Mesendoderm (in vitro differentiated cells): ENCODE measurements around the gene GREB1.

ENCODE experiments used
- DNase-seq: peaks from one replicate; pipeline ENCODE4 v3.0.0; 2013
- H2AK5ac ChIP-seq: 2 replicates; pipeline ENCODE4 v1.6.1; 2013; ENCODE audit warnings: low read length, inconsistent platforms
- H2BK120ac ChIP-seq: 2 replicates; pipeline ENCODE4 v1.6.1; 2013; ENCODE audit warnings: low read depth, mild to moderate bottlenecking, low read length, moderate library complexity, mixed read lengths
- H2BK15ac ChIP-seq: replicated peaks from 2 replicates; pipeline ENCODE4 v1.6.1; 2013; ENCODE audit warnings: low read depth, mild to moderate bottlenecking, moderate library complexity
- H2BK5ac ChIP-seq: 2 replicates; pipeline ENCODE4 v1.6.1; 2013; ENCODE audit warnings: low read length, inconsistent platforms
- H3K18ac ChIP-seq: 2 replicates; pipeline ENCODE4 v1.6.1; 2013; ENCODE audit warnings: mild to moderate bottlenecking, low read length, mixed read lengths
- H3K23ac ChIP-seq: one replicate; pipeline ENCODE4 v1.6.1; 2013; ENCODE audit warnings: low read length
- H3K27ac ChIP-seq: 2 replicates; pipeline ENCODE4 v1.5.1; 2013; ENCODE audit warnings: low read depth, mild to moderate bottlenecking, inconsistent platforms, low read length, moderate library complexity
- H3K27me3 ChIP-seq: 2 replicates; pipeline ENCODE4 v1.6.1; 2013; ENCODE audit warnings: low read length, control low read depth, mild to moderate bottlenecking, inconsistent platforms; ENCODE audit not compliant: insufficient read depth, poor library complexity
- H3K36me3 ChIP-seq: 2 replicates; pipeline ENCODE4 v1.6.1; 2013; ENCODE audit warnings: low read length, inconsistent platforms; ENCODE audit not compliant: control insufficient read depth, insufficient read depth
- H3K4ac ChIP-seq: one replicate; pipeline ENCODE4 v1.6.1; 2013; ENCODE audit warnings: low read depth, mild to moderate bottlenecking, low read length, moderate library complexity
- H3K4me1 ChIP-seq: 2 replicates; pipeline ENCODE4 v1.6.1; 2013; ENCODE audit warnings: low read depth, low read length, inconsistent platforms; ENCODE audit not compliant: control insufficient read depth
- H3K4me2 ChIP-seq: 2 replicates; pipeline ENCODE4 v1.6.1; 2013; ENCODE audit warnings: low read length
- H3K4me3 ChIP-seq: 2 replicates; pipeline ENCODE4 v1.5.1; 2013; ENCODE audit warnings: mild to moderate bottlenecking, low read length
- H3K56ac ChIP-seq: one replicate; pipeline ENCODE4 v1.6.1; 2013; ENCODE audit warnings: low read length
- H3K79me1 ChIP-seq: 2 replicates; pipeline ENCODE4 v1.6.1; 2013; ENCODE audit warnings: low read length, inconsistent platforms
- H3K79me2 ChIP-seq: 2 replicates; pipeline ENCODE4 v1.6.1; 2013; ENCODE audit warnings: mild to moderate bottlenecking, low read length; ENCODE audit not compliant: control insufficient read depth, insufficient read depth
- H3K9ac ChIP-seq: 2 replicates; pipeline ENCODE4 v1.6.1; 2013; ENCODE audit warnings: low read length, inconsistent platforms
- H4K5ac ChIP-seq: one replicate; pipeline ENCODE4 v1.6.1; 2013; ENCODE audit warnings: low read length
- H4K8ac ChIP-seq: one replicate; pipeline ENCODE4 v1.6.1; 2013; ENCODE audit warnings: low read depth, mild to moderate bottlenecking, control low read depth, low read length, moderate library complexity
- WGBS: extraction: QIAGEN DNeasy Blood & Tissue Kit; methylation state at CpG from one replicate; pipeline ENCODE4 v1.1.7; 2013; ENCODE audit warnings: low lambda C conversion rate, missing lambda C conversion rate; ENCODE audit not compliant: insufficient coverage; ENCODE audit errors: extremely low coverage; 5-methylcytosine and 5-hydroxymethylcytosine counted together

GREB1 gene

GRCh38 chr2:11499081-11499743 lies 34.6 kb upstream of the GREB1 start:
- Histone ChIP-seq H2BK120ac (no peak overlapping the region), H3K4me3 (no peak overlapping the region), H2AK5ac (no peak overlapping the region), H3K4me2 (no peak overlapping the region), H3K56ac (no peak overlapping the region), H3K27ac (no peak overlapping the region), H2BK15ac (no peak overlapping the region), H3K79me1 (peaks cover 9% of the 10 kb centered on the region), H3K4me1 (peaks cover 11% of the 10 kb centered on the region), H3K27me3 (no peaks in the 10 kb centered on the region), H3K36me3 (no peaks in the 10 kb centered on the region), H4K5ac (no peak overlapping the region), H2BK5ac (no peak overlapping the region), H3K9ac (no peak overlapping the region), H3K4ac (no peak overlapping the region), H3K18ac (no peak overlapping the region), H4K8ac (no peak overlapping the region), H3K79me2 (peaks cover 6% of the 10 kb centered on the region), H3K23ac (no peak overlapping the region)
- DNase-seq, result peak; percentile 30
- no CpG with 5 or more reads among the region's 4 CpGs for WGBS

GRCh38 chr2:11500702-11501303 lies 33.0 kb upstream of the GREB1 start:
- Histone ChIP-seq H3K4me1 (peaks cover 7% of the 10 kb centered on the region), H3K36me3 (no peaks in the 10 kb centered on the region), H3K9ac (no peak overlapping the region), H2BK5ac (no peak overlapping the region), H3K79me2 (peaks cover 2% of the 10 kb centered on the region), H3K18ac (no peak overlapping the region), H4K8ac (no peak overlapping the region), H2BK15ac (no peak overlapping the region), H2BK120ac (no peak overlapping the region), H2AK5ac (no peak overlapping the region), H3K27ac (no peak overlapping the region), H3K4me2 (no peak overlapping the region), H3K79me1 (peaks cover 3% of the 10 kb centered on the region), H3K4ac (no peak overlapping the region), H3K23ac (no peak overlapping the region), H3K56ac (no peak overlapping the region), H3K4me3 (no peak overlapping the region), H3K27me3 (no peaks in the 10 kb centered on the region), H4K5ac (no peak overlapping the region)
- WGBS, result no CpG with 5 or more reads among the region's 5 CpGs
- no peak for DNase-seq

DNA sequence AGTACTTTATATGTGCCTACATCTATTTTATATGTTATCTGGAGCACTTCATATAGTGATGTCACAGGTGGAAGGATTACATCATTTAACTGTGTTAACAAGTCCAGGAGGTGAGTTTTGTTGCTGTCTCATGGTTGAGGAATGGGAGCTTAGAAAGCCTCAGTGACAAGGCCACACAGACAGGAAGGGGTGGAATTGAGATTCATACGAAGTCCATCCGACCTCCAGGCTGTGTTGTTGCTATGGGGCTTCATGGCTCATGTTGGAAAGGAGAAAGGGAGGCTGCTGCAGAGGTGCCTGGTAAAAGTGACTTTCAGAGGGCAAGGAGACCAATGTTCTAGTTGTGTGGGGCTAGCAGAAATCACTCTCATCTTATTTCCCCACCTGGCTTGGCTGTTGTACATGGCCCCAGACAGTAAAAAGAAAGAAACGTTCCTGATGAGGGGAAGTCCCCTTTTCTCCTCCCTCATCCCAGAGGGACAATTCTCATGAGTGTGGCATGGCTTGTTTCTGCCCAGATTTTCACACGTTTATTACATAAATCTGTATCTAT lies 31.0 kb upstream of the GREB1 start:
- Histone ChIP-seq H3K4ac (no peak overlapping the region), H3K27ac (no peak overlapping the region), H2BK5ac (no peak overlapping the region), H3K18ac (no peak overlapping the region), H3K36me3 (no peaks in the 10 kb centered on the region), H3K4me1 (peaks cover 3% of the 10 kb centered on the region), H2BK15ac (no peak overlapping the region), H3K4me3 (no peak overlapping the region), H3K56ac (no peak overlapping the region), H2BK120ac (no peak overlapping the region), H4K5ac (no peak overlapping the region), H3K79me1 (peaks cover 3% of the 10 kb centered on the region), H3K9ac (no peak overlapping the region), H3K4me2 (no peak overlapping the region), H3K27me3 (no peaks in the 10 kb centered on the region), H3K79me2 (peaks cover 2% of the 10 kb centered on the region), H3K23ac (no peak overlapping the region), H2AK5ac (no peak overlapping the region), H4K8ac (no peak overlapping the region)
- no CpG with 5 or more reads among the region's 4 CpGs for WGBS
- DNase-seq, result no peak

DNA sequence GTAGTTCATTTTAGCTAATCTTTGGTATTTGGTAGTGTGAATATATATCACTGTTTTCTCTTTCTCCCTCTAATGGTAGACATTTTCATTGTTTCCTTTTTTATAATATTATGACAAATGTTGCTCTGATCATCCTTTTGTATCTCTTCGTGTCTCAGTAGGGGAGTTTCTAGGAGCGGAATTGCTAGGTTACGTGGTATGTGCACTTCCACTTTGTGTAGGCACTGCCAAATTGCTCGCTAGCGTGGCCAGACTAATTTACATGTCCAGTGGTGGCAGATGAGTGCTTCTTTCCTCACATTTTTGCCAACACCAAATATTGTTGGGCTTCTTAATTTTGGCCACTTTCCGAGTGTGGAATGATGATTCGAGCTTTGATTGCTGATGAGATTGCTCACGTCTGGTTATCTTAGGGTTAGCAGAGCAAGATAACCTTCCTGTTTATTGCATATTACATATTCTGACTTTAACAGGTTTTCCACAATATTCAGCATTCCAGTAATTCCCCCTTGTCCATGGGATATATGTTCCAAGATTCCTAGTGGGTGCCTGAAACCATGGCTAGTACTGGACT lies 30.4 kb upstream of the GREB1 start:
- H4K8ac ChIP-seq, result no peak overlapping the region
- no peak overlapping the region for H3K27ac ChIP-seq
- H3K4ac ChIP-seq, result no peak overlapping the region
- H2BK120ac ChIP-seq, result no peak overlapping the region
- no peak for DNase-seq
- no peak overlapping the region for H3K56ac ChIP-seq
- no peak overlapping the region for H2BK15ac ChIP-seq
- no peak overlapping the region for H2AK5ac ChIP-seq
- H3K79me1 ChIP-seq, result peaks cover 3% of the 10 kb centered on the region
- no peak overlapping the region for H3K4me3 ChIP-seq
- no peak overlapping the region for H3K18ac ChIP-seq
- peaks cover 3% of the 10 kb centered on the region for H3K4me1 ChIP-seq
- no peak overlapping the region for H4K5ac ChIP-seq
- H3K79me2 ChIP-seq, result peaks cover 2% of the 10 kb centered on the region
- WGBS, result no CpG with 5 or more reads among the region's 8 CpGs
- H2BK5ac ChIP-seq, result no peak overlapping the region
- no peaks in the 10 kb centered on the region for H3K27me3 ChIP-seq
- H3K23ac ChIP-seq, result no peak overlapping the region
- no peak overlapping the region for H3K9ac ChIP-seq
- no peak overlapping the region for H3K4me2 ChIP-seq
- no peaks in the 10 kb centered on the region for H3K36me3 ChIP-seq

DNA sequence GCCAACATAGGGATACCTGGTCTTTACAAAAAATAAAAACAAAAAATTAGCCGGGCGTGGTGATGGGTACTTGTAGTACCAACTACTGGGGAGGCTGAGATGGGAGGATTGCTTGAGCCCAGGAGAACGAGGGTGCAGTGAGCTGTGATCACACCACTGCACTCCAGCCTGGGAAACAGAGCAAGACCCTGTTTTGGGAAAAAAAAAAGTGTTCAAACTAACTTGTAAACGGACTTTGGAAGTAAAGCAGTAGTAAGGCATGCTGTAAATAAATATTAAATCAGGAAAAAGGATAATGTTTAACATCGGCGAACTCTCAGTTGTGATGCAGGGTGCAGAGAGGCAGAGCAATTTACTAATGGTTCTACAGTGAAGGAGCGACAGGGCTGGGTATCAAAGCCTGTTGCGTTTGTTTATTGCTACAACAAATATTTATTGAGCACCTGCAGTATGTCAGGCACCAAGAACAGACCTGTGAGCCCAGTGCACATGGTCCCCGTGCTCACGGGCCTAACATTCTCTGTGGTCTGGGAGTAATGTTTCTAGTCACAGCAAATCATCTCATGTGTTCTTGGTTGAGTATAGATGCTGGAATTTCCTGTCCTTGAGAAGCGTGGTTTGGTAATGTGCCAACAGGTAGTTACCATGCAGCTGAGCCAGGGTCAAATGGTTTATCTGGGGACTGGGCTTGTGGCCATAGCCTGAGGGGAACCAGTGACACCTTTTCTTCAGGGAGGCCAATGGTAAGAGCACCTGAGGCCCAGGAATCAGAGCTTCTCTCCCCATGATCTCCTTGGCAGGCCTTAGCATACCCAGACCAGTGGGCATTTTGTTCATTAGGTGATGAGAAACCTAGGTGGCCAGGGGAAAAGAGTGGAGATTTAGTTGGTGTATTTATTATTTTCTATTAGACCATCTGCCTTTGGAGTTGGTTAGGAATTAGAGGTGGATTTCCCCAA lies 27.9 kb upstream of the GREB1 start:
- Histone ChIP-seq H3K36me3 (no peaks in the 10 kb centered on the region), H3K23ac (no peak overlapping the region), H3K27ac (no peak overlapping the region), H3K4me3 (no peak overlapping the region), H3K79me1 (peaks cover 3% of the 10 kb centered on the region), H2BK15ac (no peak overlapping the region), H3K4me1 (no peaks in the 10 kb centered on the region), H2AK5ac (no peak overlapping the region), H3K79me2 (peaks cover 2% of the 10 kb centered on the region), H3K18ac (no peak overlapping the region), H2BK120ac (no peak overlapping the region), H4K5ac (no peak overlapping the region), H3K4ac (no peak overlapping the region), H3K4me2 (no peak overlapping the region), H3K9ac (no peak overlapping the region), H2BK5ac (no peak overlapping the region), H3K27me3 (no peaks in the 10 kb centered on the region), H4K8ac (no peak overlapping the region), H3K56ac (no peak overlapping the region)
- no peak for DNase-seq
- WGBS, result no CpG with 5 or more reads among the region's 11 CpGs
